IMR-90 (cell line): ENCODE measurements around the gene KCNJ8.
"Not testable (repeated sequence)": the region's sequence is repeated elsewhere in the genome, so short reads cannot be mapped to it uniquely, and the experiment has no call there.

Experiments used
- BHLHE40 ChIP-seq: fragments of 150-350 bp; IDR thresholded peaks from 2 replicates; pipeline ENCODE4 v1.6.1; 2016; ENCODE audit warnings: mild to moderate bottlenecking, low read depth, low read length
- CEBPB ChIP-seq: IDR thresholded peaks from 2 replicates; pipeline ENCODE4 v1.6.1; 2012; ENCODE audit warnings: low read depth, low read length, improper control_type of control experiment
- CHD1 ChIP-seq: IDR thresholded peaks from 2 replicates; pipeline ENCODE4 v1.6.1; 2012; ENCODE audit warnings: low read depth, low read length, improper control_type of control experiment
- MAFK ChIP-seq: IDR thresholded peaks from 2 replicates; pipeline ENCODE4 v1.6.1; 2012; ENCODE audit warnings: low read depth, low read length, improper control_type of control experiment
- MAZ ChIP-seq: IDR thresholded peaks from 2 replicates; pipeline ENCODE4 v1.6.1; 2012; ENCODE audit warnings: low read depth, mild to moderate bottlenecking, low read length, improper control_type of control experiment, moderate library complexity, borderline replicate concordance
- NFE2L2 ChIP-seq: fragments of 150-350 bp; IDR thresholded peaks from 2 replicates; pipeline ENCODE4 v1.6.1; 2016; ENCODE audit warnings: low read depth, mild to moderate bottlenecking, low read length
- POLR2A ChIP-seq: IDR thresholded peaks from 2 replicates; pipeline ENCODE4 v1.6.1; 2012; ENCODE audit warnings: mild to moderate bottlenecking, low read depth, low read length
- RAD21 ChIP-seq: IDR thresholded peaks from 2 replicates; pipeline ENCODE4 v1.6.1; 2012; ENCODE audit warnings: low read length, improper control_type of control experiment
- RCOR1 ChIP-seq: IDR thresholded peaks from 2 replicates; pipeline ENCODE4 v1.6.1; 2012; ENCODE audit warnings: mild to moderate bottlenecking, low read length, improper control_type of control experiment; ENCODE audit not compliant: insufficient replicate concordance
- RFX5 ChIP-seq: IDR thresholded peaks from 2 replicates; pipeline ENCODE4 v1.8.0; 2012; ENCODE audit warnings: low read depth, mild to moderate bottlenecking, low read length, moderate library complexity
- SMC3 ChIP-seq: fragments of 150-350 bp; IDR thresholded peaks from 2 replicates; pipeline ENCODE4 v1.6.1; 2016; ENCODE audit warnings: low read depth, mild to moderate bottlenecking, antibody characterized with exemption, low read length, moderate library complexity
- USF2 ChIP-seq: fragments of 150-350 bp; IDR thresholded peaks from 2 replicates; pipeline ENCODE4 v1.6.1; 2017; ENCODE audit warnings: mild to moderate bottlenecking, antibody characterized with exemption, low read length, low read depth
- TF ChIP-seq, protein P1 (sequence below): conservative IDR thresholded peaks from 2 replicates; pipeline ENCODE4 v1.5.1; 2012; ENCODE audit warnings: mild to moderate bottlenecking, low read depth, low read length, improper control_type of control experiment

DNA sequence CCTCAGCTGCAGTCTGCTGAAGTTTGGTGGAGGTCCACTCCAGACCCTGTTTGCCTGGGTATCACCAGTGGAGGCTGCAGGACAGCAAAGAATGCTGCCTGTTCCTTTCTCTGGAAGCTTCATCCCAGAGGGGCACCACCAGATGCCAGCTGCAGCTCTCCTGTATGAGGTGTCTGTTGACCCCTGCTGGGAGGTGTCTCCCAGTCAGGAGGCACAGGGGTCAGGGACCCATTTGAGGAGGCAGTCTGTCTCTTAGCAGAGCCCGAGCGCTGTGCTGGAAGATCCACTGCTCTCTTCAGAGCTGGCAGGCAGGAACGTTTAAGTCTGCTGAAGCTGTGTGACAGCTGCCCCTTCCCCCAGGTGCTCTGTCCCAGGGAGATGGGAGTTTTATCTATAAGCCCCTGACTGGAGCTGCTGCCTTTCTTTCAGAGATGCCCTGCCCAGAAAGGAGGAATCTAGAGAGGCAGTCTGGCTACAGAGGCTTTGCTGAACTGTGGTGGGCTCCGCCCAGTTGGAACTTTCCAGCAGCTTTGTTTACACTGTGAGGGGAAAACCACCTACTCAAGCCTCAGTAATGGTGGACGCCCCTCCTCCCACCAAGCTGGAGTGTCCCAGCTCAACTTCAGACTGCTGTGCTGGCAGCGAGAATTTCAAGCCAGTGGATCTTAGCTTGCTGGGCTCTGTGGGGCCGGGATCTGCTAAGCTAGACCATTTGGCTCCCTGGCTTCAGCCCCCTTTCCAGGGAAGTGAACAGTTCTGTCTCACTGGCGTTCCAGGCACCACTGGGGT lies 20.5 kb upstream of the KCNJ8 start:
- TF ChIP-seq, protein P1, sequence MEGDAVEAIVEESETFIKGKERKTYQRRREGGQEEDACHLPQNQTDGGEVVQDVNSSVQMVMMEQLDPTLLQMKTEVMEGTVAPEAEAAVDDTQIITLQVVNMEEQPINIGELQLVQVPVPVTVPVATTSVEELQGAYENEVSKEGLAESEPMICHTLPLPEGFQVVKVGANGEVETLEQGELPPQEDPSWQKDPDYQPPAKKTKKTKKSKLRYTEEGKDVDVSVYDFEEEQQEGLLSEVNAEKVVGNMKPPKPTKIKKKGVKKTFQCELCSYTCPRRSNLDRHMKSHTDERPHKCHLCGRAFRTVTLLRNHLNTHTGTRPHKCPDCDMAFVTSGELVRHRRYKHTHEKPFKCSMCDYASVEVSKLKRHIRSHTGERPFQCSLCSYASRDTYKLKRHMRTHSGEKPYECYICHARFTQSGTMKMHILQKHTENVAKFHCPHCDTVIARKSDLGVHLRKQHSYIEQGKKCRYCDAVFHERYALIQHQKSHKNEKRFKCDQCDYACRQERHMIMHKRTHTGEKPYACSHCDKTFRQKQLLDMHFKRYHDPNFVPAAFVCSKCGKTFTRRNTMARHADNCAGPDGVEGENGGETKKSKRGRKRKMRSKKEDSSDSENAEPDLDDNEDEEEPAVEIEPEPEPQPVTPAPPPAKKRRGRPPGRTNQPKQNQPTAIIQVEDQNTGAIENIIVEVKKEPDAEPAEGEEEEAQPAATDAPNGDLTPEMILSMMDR = not testable (repeated sequence)
- TF ChIP-seq MAFK, NFE2L2, POLR2A, CEBPB, RFX5, RAD21, USF2, BHLHE40, MAZ, SMC3, RCOR1, CHD1: not testable (repeated sequence)
